RWPE2 (cell line): ENCODE results near the gene TBX21.

Experiments used
- ATAC-seq: fragments of 200-7000 bp; cut with Tn5 transposase; 3 replicates; pipeline ENCODE4 v1.9.1; 2021; ENCODE audit warnings: low read depth
- DNase-seq: peaks from one replicate; pipeline ENCODE4 v3.0.0-alpha.2; 2020; ENCODE audit warnings: low spot score
- H3K27ac ChIP-seq: fragments of 450-650 bp; 2 replicates; pipeline ENCODE4 v1.5.1; 2017; ENCODE audit warnings: mild to moderate bottlenecking; ENCODE audit not compliant: poor library complexity, severe bottlenecking
- H3K27me3 ChIP-seq: fragments of 250-450 bp; sonication (Bioruptor Pico); 2 replicates; pipeline ENCODE4 v1.5.1; 2021; ENCODE audit warnings: mild to moderate bottlenecking, moderate library complexity; ENCODE audit not compliant: insufficient read depth, poor library complexity, severe bottlenecking
- H3K36me3 ChIP-seq: fragments of 250-450 bp; sonication (Bioruptor Pico); 2 replicates; pipeline ENCODE4 v1.5.1; 2020; ENCODE audit warnings: low read depth, mild to moderate bottlenecking, moderate library complexity
- H3K4me1 ChIP-seq: fragments of 250-450 bp; sonication (Bioruptor Pico); 2 replicates; pipeline ENCODE4 v1.5.1; 2021; ENCODE audit warnings: mild to moderate bottlenecking, moderate library complexity; ENCODE audit not compliant: insufficient read depth, poor library complexity, severe bottlenecking
- H3K4me3 ChIP-seq: fragments of 250-450 bp; sonication (Bioruptor Pico); 2 replicates; pipeline ENCODE4 v1.5.1; 2021; ENCODE audit warnings: mild to moderate bottlenecking, moderate library complexity; ENCODE audit not compliant: severe bottlenecking
- H3K9me3 ChIP-seq: fragments of 250-450 bp; sonication (Bioruptor Pico); 2 replicates; pipeline ENCODE4 v1.5.1; 2021; ENCODE audit warnings: mild to moderate bottlenecking, moderate library complexity; ENCODE audit not compliant: severe bottlenecking
- CTCF ChIP-seq: fragments of 450-650 bp; IDR thresholded peaks from one replicate; pipeline ENCODE4 v1.5.1; 2017; ENCODE audit warnings: mild to moderate bottlenecking, moderate library complexity; ENCODE audit not compliant: poor library complexity, severe bottlenecking

Gene TBX21

DNA sequence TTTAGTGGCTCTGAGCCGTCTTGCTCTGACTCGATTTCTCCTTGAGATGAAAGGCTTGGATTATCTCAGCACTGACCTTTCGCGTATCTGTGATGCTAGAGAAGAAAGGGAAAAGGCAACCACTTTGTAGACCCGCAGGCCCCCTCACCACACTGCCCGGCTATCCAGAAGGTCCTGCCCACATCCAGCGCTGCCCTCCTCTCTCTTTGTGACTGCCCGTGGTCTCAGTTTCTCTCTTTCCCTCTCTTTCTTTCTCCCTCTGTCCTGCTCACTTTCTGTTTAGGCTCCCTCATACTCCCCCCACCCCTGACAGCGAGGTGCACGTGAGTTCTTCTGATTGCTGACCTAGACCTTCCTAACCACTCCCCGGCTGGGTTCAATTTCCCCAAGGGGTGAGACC lies 12.8 kb upstream of the TBX21 start:
- no peak for TF ChIP-seq CTCF
- Histone ChIP-seq H3K4me1 (peaks cover 9% of the 10 kb centered on the region), H3K27ac (no peak overlapping the region), H3K27me3 (peaks cover 8% of the 10 kb centered on the region), H3K9me3 (no peaks in the 10 kb centered on the region), H3K36me3 (no peaks in the 10 kb centered on the region), H3K4me3 (no peak overlapping the region)
- DNase-seq, result no peak
- ATAC-seq, result no peak

GRCh38 chr17:47720754-47721533 lies 12.1 kb upstream of the TBX21 start:
- no peak for TF ChIP-seq CTCF
- no peak for DNase-seq
- no peaks in the 10 kb centered on the region for H3K9me3 ChIP-seq
- ATAC-seq, result no peak
- H3K27ac ChIP-seq, result no peak overlapping the region
- no peak overlapping the region for H3K4me3 ChIP-seq
- H3K4me1 ChIP-seq, result peaks cover 9% of the 10 kb centered on the region
- peaks cover 7% of the 10 kb centered on the region for H3K27me3 ChIP-seq
- H3K36me3 ChIP-seq, result no peaks in the 10 kb centered on the region

GRCh38 chr17:47721725-47722124 lies 11.3 kb upstream of the TBX21 start:
- Histone ChIP-seq H3K9me3 (no peaks in the 10 kb centered on the region), H3K4me3 (no peak overlapping the region), H3K27me3 (peaks cover 7% of the 10 kb centered on the region), H3K4me1 (peaks cover 9% of the 10 kb centered on the region), H3K36me3 (no peaks in the 10 kb centered on the region), H3K27ac (no peak overlapping the region)
- TF ChIP-seq CTCF, result no peak
- ATAC-seq (no peak), DNase-seq (no peak)

- Histone ChIP-seq H3K4me3 (no peak overlapping the region), H3K9me3 (no peaks in the 10 kb centered on the region), H3K36me3 (no peaks in the 10 kb centered on the region), H3K4me1 (peaks cover under 1% of the 10 kb centered on the region), H3K27me3 (peaks cover 10% of the 10 kb centered on the region), H3K27ac (no peak overlapping the region)
- TF ChIP-seq CTCF, result no peak
- DNase-seq (no peak), ATAC-seq (no peak)
These were observed 8.3 kb upstream of the TBX21 start for GRCh38 chr17:47724705-47725104.

GRCh38 chr17:47725446-47726111 lies 7.5 kb upstream of the TBX21 start:
- no peaks in the 10 kb centered on the region for H3K4me1 ChIP-seq
- H3K36me3 ChIP-seq, result no peaks in the 10 kb centered on the region
- H3K27me3 ChIP-seq, result peaks cover 17% of the 10 kb centered on the region
- no peak overlapping the region for H3K4me3 ChIP-seq
- DNase-seq (no peak), ATAC-seq (no peak)
- H3K27ac ChIP-seq, result no peak overlapping the region
- no peaks in the 10 kb centered on the region for H3K9me3 ChIP-seq
- no peak for TF ChIP-seq CTCF
